DND-41 (cell line): ENCODE results near the gene EPHB6.

Source experiments
- CTCF ChIP-seq: IDR thresholded peaks from 2 replicates; pipeline ENCODE4 v1.5.1; 2012; ENCODE audit warnings: borderline replicate concordance, low read length, moderate library complexity, mild to moderate bottlenecking; ENCODE audit not compliant: poor library complexity, severe bottlenecking; ENCODE audit errors: extremely low read depth
- EZH2 ChIP-seq: IDR thresholded peaks from 3 replicates; pipeline ENCODE4 v1.6.1; 2012; ENCODE audit warnings: borderline replicate concordance, low read depth, mild to moderate bottlenecking, moderate library complexity, low read length, inconsistent platforms; ENCODE audit not compliant: severe bottlenecking

GRCh38 chr7:142865766-142866165 lies 10.9 kb downstream of the EPHB6 start:
- no peak for TF ChIP-seq CTCF
- TF ChIP-seq EZH2 = no peak
